ENCODE data around the gene BMF. TPM values are rescaled to one million over a fixed set of nuclear protein-coding genes. Genes with fewer than 3 reads are reported as not detected.

BMF gene
- total RNA-seq, 1 donor from 2014 or later: 23.0 TPM

- no peak for DNase-seq (ENCODE audit: low read depth, low spot score)
- H3K36me3 Mint-ChIP-seq (ENCODE audit: low read depth): no peaks in the 10 kb centered on the region
- TF ChIP-seq CTCF (conservative IDR thresholded peaks at IDR 0.05): no peak
- no peak overlapping the region for H3K4me3 Mint-ChIP-seq
- H3K27ac Mint-ChIP-seq (ENCODE audit: unreplicated experiment): no peak overlapping the region
- peaks cover 29% of the 10 kb centered on the region for H3K4me1 Mint-ChIP-seq
- peaks cover 2% of the 10 kb centered on the region for H3K27me3 Mint-ChIP-seq (ENCODE audit: low read depth)
- no peaks in the 10 kb centered on the region for H3K9me3 Mint-ChIP-seq
Observed at GRCh38 chr15:40046721-40047414, 61.8 kb downstream of the BMF start.

GRCh38 chr15:40045572-40046217 is 63.0 kb downstream of the BMF start:
- TF ChIP-seq CTCF (conservative IDR thresholded peaks at IDR 0.05): no peak
- Mint-ChIP-seq H3K4me1 (peaks cover 24% of the 10 kb centered on the region), H3K36me3 (ENCODE audit: low read depth) (no peaks in the 10 kb centered on the region), H3K9me3 (no peaks in the 10 kb centered on the region), H3K27me3 (ENCODE audit: low read depth) (no peaks in the 10 kb centered on the region), H3K27ac (ENCODE audit: unreplicated experiment) (no peak overlapping the region), H3K4me3 (peak overlapping the region; percentile 60)
- no peak for DNase-seq (ENCODE audit: low read depth, low spot score)

- Mint-ChIP-seq H3K27me3 (ENCODE audit: low read depth) (no peaks in the 10 kb centered on the region), H3K36me3 (ENCODE audit: low read depth) (no peaks in the 10 kb centered on the region), H3K4me1 (peaks cover 28% of the 10 kb centered on the region), H3K27ac (ENCODE audit: unreplicated experiment) (no peak overlapping the region), H3K9me3 (no peaks in the 10 kb centered on the region), H3K4me3 (peak overlapping the region; percentile 60)
- DNase-seq (ENCODE audit: low read depth, low spot score): peak; percentile 81
- peak; percentile 91 for TF ChIP-seq CTCF (conservative IDR thresholded peaks at IDR 0.05)
Observed at GRCh38 chr15:40044717-40045571, 63.7 kb downstream of the BMF start.

- H3K4me3 Mint-ChIP-seq: no peak overlapping the region
- H3K27ac Mint-ChIP-seq (ENCODE audit: unreplicated experiment): no peak overlapping the region
- no peaks in the 10 kb centered on the region for H3K27me3 Mint-ChIP-seq (ENCODE audit: low read depth)
- H3K9me3 Mint-ChIP-seq: no peaks in the 10 kb centered on the region
- peaks cover 33% of the 10 kb centered on the region for H3K4me1 Mint-ChIP-seq
- no peak for TF ChIP-seq CTCF (conservative IDR thresholded peaks at IDR 0.05)
- H3K36me3 Mint-ChIP-seq (ENCODE audit: low read depth): no peaks in the 10 kb centered on the region
- DNase-seq (ENCODE audit: low read depth, low spot score): no peak
Observed at GRCh38 chr15:40043927-40044716, 64.6 kb downstream of the BMF start.

GRCh38 chr15:40042791-40043320 is 65.8 kb downstream of the BMF start:
- Mint-ChIP-seq H3K4me3 (no peak overlapping the region), H3K27me3 (ENCODE audit: low read depth) (no peaks in the 10 kb centered on the region), H3K9me3 (no peaks in the 10 kb centered on the region), H3K4me1 (peaks cover 39% of the 10 kb centered on the region), H3K36me3 (ENCODE audit: low read depth) (peaks cover 2% of the 10 kb centered on the region), H3K27ac (ENCODE audit: unreplicated experiment) (no peak overlapping the region)
- TF ChIP-seq CTCF (conservative IDR thresholded peaks at IDR 0.05): no peak
- DNase-seq (ENCODE audit: low read depth, low spot score): no peak

Measured in neural crest cell (in vitro differentiated cells).